Measurements from ENCODE around the gene NKAIN1.
"Not testable (repeated sequence)": the region's sequence is repeated elsewhere in the genome, so short reads cannot be mapped to it uniquely, and the experiment has no call there.

The NKAIN1 gene

GRCh38 chr1:31183126-31183525 is 56.6 kb downstream of the NKAIN1 start:
- Histone ChIP-seq H3K27ac (ENCODE audit: low read length) (no peak overlapping the region), H4K20me1 (ENCODE audit: insufficient read depth, low read length) (no peaks in the 10 kb centered on the region), H2AFZ (ENCODE audit: low read depth, low read length) (no peak overlapping the region), H3K79me2 (ENCODE audit: low read length) (no peaks in the 10 kb centered on the region), H3K9ac (ENCODE audit: low read length) (no peak overlapping the region), H3K4me2 (ENCODE audit: low read length) (no peak overlapping the region), H3K4me1 (ENCODE audit: low read length) (no peaks in the 10 kb centered on the region), H3K9me3 (ENCODE audit: insufficient read depth, low read length) (no peaks in the 10 kb centered on the region), H3K36me3 (replicated peaks; ENCODE audit: low read depth, low read length) (no peaks in the 10 kb centered on the region), H3K27me3 (ENCODE audit: low read depth, low read length) (no peaks in the 10 kb centered on the region), H3K4me3 (ENCODE audit: low read length) (no peak overlapping the region)
- TF ChIP-seq CTCF (IDR thresholded peaks at IDR 0.05; ENCODE audit: low read depth, low read length) = no peak
- no peak for TF ChIP-seq EZH2phosphoT487 (IDR thresholded peaks at IDR 0.05; ENCODE audit: low read depth)

- no peaks in the 10 kb centered on the region for H3K36me3 ChIP-seq (replicated peaks; ENCODE audit: low read depth, low read length)
- H3K4me2 ChIP-seq (ENCODE audit: low read length) = no peak overlapping the region
- H3K9ac ChIP-seq (ENCODE audit: low read length) = no peak overlapping the region
- H3K27me3 ChIP-seq (ENCODE audit: low read depth, low read length) = no peaks in the 10 kb centered on the region
- TF ChIP-seq EZH2phosphoT487 (IDR thresholded peaks at IDR 0.05; ENCODE audit: low read depth) = no peak
- no peak for TF ChIP-seq CTCF (IDR thresholded peaks at IDR 0.05; ENCODE audit: low read depth, low read length)
- H3K79me2 ChIP-seq (ENCODE audit: low read length) = no peaks in the 10 kb centered on the region
- H3K9me3 ChIP-seq (ENCODE audit: insufficient read depth, low read length) = no peaks in the 10 kb centered on the region
- no peak overlapping the region for H2AFZ ChIP-seq (ENCODE audit: low read depth, low read length)
- no peak overlapping the region for H3K4me3 ChIP-seq (ENCODE audit: low read length)
- no peak overlapping the region for H3K27ac ChIP-seq (ENCODE audit: low read length)
- no peaks in the 10 kb centered on the region for H3K4me1 ChIP-seq (ENCODE audit: low read length)
- no peaks in the 10 kb centered on the region for H4K20me1 ChIP-seq (ENCODE audit: insufficient read depth, low read length)
Measured at GRCh38 chr1:31182352-31182751, 57.3 kb downstream of the NKAIN1 start.

- Histone ChIP-seq H3K9ac (ENCODE audit: low read length) (no peak overlapping the region), H2AFZ (ENCODE audit: low read depth, low read length) (no peak overlapping the region), H3K27ac (ENCODE audit: low read length) (no peak overlapping the region), H3K27me3 (ENCODE audit: low read depth, low read length) (no peaks in the 10 kb centered on the region), H4K20me1 (ENCODE audit: insufficient read depth, low read length) (no peaks in the 10 kb centered on the region), H3K36me3 (replicated peaks; ENCODE audit: low read depth, low read length) (no peaks in the 10 kb centered on the region), H3K4me2 (ENCODE audit: low read length) (no peak overlapping the region), H3K4me1 (ENCODE audit: low read length) (no peaks in the 10 kb centered on the region), H3K4me3 (ENCODE audit: low read length) (no peak overlapping the region), H3K79me2 (ENCODE audit: low read length) (no peaks in the 10 kb centered on the region), H3K9me3 (ENCODE audit: insufficient read depth, low read length) (no peaks in the 10 kb centered on the region)
- TF ChIP-seq CTCF (IDR thresholded peaks at IDR 0.05; ENCODE audit: low read depth, low read length) (no peak), EZH2phosphoT487 (IDR thresholded peaks at IDR 0.05; ENCODE audit: low read depth) (no peak)
Measured at GRCh38 chr1:31181515-31182343, 58.0 kb downstream of the NKAIN1 start.

GRCh38 chr1:31180338-31180737 is 59.3 kb downstream of the NKAIN1 start:
- H3K36me3 ChIP-seq (replicated peaks; ENCODE audit: low read depth, low read length) = no peaks in the 10 kb centered on the region
- H2AFZ ChIP-seq (ENCODE audit: low read depth, low read length) = no peak overlapping the region
- H3K9ac ChIP-seq (ENCODE audit: low read length) = no peak overlapping the region
- no peaks in the 10 kb centered on the region for H4K20me1 ChIP-seq (ENCODE audit: insufficient read depth, low read length)
- no peaks in the 10 kb centered on the region for H3K4me1 ChIP-seq (ENCODE audit: low read length)
- no peak overlapping the region for H3K4me3 ChIP-seq (ENCODE audit: low read length)
- H3K4me2 ChIP-seq (ENCODE audit: low read length) = no peak overlapping the region
- H3K79me2 ChIP-seq (ENCODE audit: low read length) = no peaks in the 10 kb centered on the region
- H3K27me3 ChIP-seq (ENCODE audit: low read depth, low read length) = no peaks in the 10 kb centered on the region
- H3K9me3 ChIP-seq (ENCODE audit: insufficient read depth, low read length) = no peaks in the 10 kb centered on the region
- TF ChIP-seq CTCF (IDR thresholded peaks at IDR 0.05; ENCODE audit: low read depth, low read length) (no peak), EZH2phosphoT487 (IDR thresholded peaks at IDR 0.05; ENCODE audit: low read depth) (no peak)
- H3K27ac ChIP-seq (ENCODE audit: low read length) = no peak overlapping the region

GRCh38 chr1:31176291-31176690 is 63.4 kb downstream of the NKAIN1 start:
- not testable (repeated sequence) for H3K4me1 ChIP-seq (ENCODE audit: low read length); H3K9me3 ChIP-seq (ENCODE audit: insufficient read depth, low read length); H3K4me3 ChIP-seq (ENCODE audit: low read length); H3K4me2 ChIP-seq (ENCODE audit: low read length); H2AFZ ChIP-seq (ENCODE audit: low read depth, low read length); H3K27me3 ChIP-seq (ENCODE audit: low read depth, low read length); H3K79me2 ChIP-seq (ENCODE audit: low read length); H4K20me1 ChIP-seq (ENCODE audit: insufficient read depth, low read length); H3K9ac ChIP-seq (ENCODE audit: low read length); H3K36me3 ChIP-seq (replicated peaks; ENCODE audit: low read depth, low read length); H3K27ac ChIP-seq (ENCODE audit: low read length)
